Progenitor cell of endocrine pancreas (in vitro differentiated cells): ENCODE data around the gene SOD2. TPM values are rescaled to one million over a fixed set of nuclear protein-coding genes. Genes with fewer than 3 reads are reported as not detected.

Source experiments
- DNase-seq: peaks from one replicate; pipeline ENCODE4 v3.0.0; 2021; ENCODE audit warnings: low spot score; ENCODE audit not compliant: unreplicated experiment
- H3K27ac Mint-ChIP-seq: 2 replicates; pipeline ENCODE4 v1.8.0; 2021; ENCODE audit warnings: mild to moderate bottlenecking, moderate library complexity, mixed read lengths
- H3K27me3 Mint-ChIP-seq: 2 replicates; pipeline ENCODE4 v1.8.0; 2021; ENCODE audit warnings: mixed read lengths
- H3K36me3 Mint-ChIP-seq: 2 replicates; pipeline ENCODE4 v1.8.0; 2022; ENCODE audit warnings: mixed read lengths; ENCODE audit not compliant: insufficient read depth
- H3K4me1 Mint-ChIP-seq: 2 replicates; pipeline ENCODE4 v1.8.0; 2021; ENCODE audit warnings: low read depth, mixed read lengths
- H3K4me3 Mint-ChIP-seq: 2 replicates; pipeline ENCODE4 v1.8.0; 2021; ENCODE audit warnings: low read depth, mild to moderate bottlenecking, moderate library complexity, mixed read lengths
- H3K9me3 Mint-ChIP-seq: 2 replicates; pipeline ENCODE4 v1.8.0; 2021; ENCODE audit warnings: low read depth, mixed read lengths
- total RNA-seq: library from RNA; stranded (reverse); gene quantifications from 2 replicates; pipeline ENCODE4 v1.2.1, GENCODE V29; 2021
- TF ChIP-seq, protein P1 (sequence below): fragments of 200-600 bp; sonication (generic); IDR thresholded peaks from one replicate; pipeline ENCODE4 v1.5.0; 2021; ENCODE audit warnings: antibody characterized with exemption, mild to moderate bottlenecking; ENCODE audit not compliant: unreplicated experiment

SOD2 gene
- total RNA-seq, 1 donor from 2014 or later = 68.9 TPM

DNA sequence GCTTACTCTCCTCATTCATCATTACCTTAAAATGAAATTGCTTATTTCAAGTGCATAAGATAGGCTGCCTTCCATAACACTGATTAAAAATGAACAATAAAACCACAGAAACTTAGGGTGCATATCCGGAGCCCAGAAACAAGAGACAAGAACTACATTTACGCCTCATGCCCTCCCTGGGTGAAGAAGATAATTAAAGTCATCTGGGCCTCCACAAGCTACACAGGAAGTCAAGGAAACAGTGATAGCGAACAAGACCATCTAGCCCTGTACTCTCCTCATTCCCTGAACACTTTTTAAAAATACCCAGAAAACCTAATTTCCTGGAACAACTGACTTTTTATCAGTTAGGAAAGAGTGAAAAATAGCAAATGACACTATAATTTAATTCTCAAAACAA lies 6.3 kb downstream of the SOD2 start:
- Mint-ChIP-seq H3K27me3 (no peaks in the 10 kb centered on the region), H3K4me3 (no peak overlapping the region), H3K9me3 (no peaks in the 10 kb centered on the region), H3K36me3 (peaks cover 20% of the 10 kb centered on the region), H3K27ac (no peak overlapping the region), H3K4me1 (peaks cover 8% of the 10 kb centered on the region)
- DNase-seq = no peak
- TF ChIP-seq, protein P1, sequence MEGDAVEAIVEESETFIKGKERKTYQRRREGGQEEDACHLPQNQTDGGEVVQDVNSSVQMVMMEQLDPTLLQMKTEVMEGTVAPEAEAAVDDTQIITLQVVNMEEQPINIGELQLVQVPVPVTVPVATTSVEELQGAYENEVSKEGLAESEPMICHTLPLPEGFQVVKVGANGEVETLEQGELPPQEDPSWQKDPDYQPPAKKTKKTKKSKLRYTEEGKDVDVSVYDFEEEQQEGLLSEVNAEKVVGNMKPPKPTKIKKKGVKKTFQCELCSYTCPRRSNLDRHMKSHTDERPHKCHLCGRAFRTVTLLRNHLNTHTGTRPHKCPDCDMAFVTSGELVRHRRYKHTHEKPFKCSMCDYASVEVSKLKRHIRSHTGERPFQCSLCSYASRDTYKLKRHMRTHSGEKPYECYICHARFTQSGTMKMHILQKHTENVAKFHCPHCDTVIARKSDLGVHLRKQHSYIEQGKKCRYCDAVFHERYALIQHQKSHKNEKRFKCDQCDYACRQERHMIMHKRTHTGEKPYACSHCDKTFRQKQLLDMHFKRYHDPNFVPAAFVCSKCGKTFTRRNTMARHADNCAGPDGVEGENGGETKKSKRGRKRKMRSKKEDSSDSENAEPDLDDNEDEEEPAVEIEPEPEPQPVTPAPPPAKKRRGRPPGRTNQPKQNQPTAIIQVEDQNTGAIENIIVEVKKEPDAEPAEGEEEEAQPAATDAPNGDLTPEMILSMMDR = no peak

DNA sequence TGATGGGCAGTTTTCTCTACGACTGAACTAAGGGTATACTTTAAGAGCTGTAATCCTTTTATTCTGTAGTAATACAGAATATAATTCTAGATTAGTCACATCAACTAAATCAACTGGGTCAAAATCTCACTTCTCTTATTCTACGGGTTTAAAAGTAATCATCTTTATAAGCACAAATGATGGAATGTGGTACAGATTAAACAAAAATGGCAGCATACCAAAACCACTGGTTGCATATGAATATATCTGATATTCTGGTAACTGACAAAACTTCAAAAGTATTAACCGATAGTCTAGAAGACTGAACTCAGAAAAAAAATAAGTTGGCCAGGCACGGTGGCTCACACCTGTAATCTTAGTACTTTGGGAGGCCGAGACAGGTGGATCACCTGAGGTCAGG lies 7.0 kb downstream of the SOD2 start:
- peaks cover 3% of the 10 kb centered on the region for H3K4me1 Mint-ChIP-seq
- TF ChIP-seq, protein P1 = no peak
- DNase-seq = no peak
- no peaks in the 10 kb centered on the region for H3K9me3 Mint-ChIP-seq
- H3K4me3 Mint-ChIP-seq = no peak overlapping the region
- peak overlapping the region; percentile 27 for H3K27ac Mint-ChIP-seq
- peaks cover 20% of the 10 kb centered on the region for H3K36me3 Mint-ChIP-seq
- no peaks in the 10 kb centered on the region for H3K27me3 Mint-ChIP-seq

DNA sequence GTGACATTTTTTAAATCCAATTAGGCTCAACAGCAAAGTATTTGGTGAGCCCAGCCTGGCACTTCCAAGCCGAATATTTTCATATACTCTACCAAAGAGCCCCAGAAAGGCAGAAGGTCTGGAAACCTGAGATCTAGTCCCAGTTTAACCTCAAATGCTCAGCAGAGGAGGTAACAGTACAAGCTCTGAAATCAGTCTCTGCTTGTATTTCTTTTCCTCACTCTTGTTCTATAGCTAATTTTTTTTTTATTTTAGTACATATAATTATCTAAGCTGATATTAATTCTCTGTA lies 9.1 kb downstream of the SOD2 start:
- no peak for DNase-seq
- H3K36me3 Mint-ChIP-seq = peaks cover 19% of the 10 kb centered on the region
- H3K4me1 Mint-ChIP-seq = no peaks in the 10 kb centered on the region
- H3K27me3 Mint-ChIP-seq = no peaks in the 10 kb centered on the region
- TF ChIP-seq, protein P1 = no peak
- no peak overlapping the region for H3K27ac Mint-ChIP-seq
- no peaks in the 10 kb centered on the region for H3K9me3 Mint-ChIP-seq
- no peak overlapping the region for H3K4me3 Mint-ChIP-seq

GRCh38 chr6:159682810-159683209 lies 10.2 kb downstream of the SOD2 start:
- no peak overlapping the region for H3K4me3 Mint-ChIP-seq
- DNase-seq = no peak
- no peaks in the 10 kb centered on the region for H3K4me1 Mint-ChIP-seq
- no peaks in the 10 kb centered on the region for H3K27me3 Mint-ChIP-seq
- H3K36me3 Mint-ChIP-seq = peaks cover 16% of the 10 kb centered on the region
- H3K27ac Mint-ChIP-seq = no peak overlapping the region
- TF ChIP-seq, protein P1 = no peak
- H3K9me3 Mint-ChIP-seq = no peaks in the 10 kb centered on the region

DNA sequence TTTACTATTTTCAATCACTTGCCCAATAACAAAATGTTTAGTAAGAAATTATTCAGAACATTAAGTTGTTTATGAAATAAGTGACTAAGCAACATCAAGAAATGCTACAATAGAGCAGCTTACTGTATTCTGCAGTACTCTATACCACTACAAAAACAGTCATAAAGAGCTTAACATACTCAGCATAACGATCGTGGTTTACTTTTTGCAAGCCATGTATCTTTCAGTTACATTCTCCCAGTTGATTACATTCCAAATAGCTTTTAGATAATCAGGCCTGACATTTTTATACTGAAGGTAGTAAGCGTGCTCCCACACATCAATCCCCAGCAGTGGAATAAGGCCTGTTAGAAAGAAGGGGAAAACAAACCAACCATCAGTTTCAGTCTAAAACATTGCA lies 10.7 kb downstream of the SOD2 start:
- peaks cover 14% of the 10 kb centered on the region for H3K36me3 Mint-ChIP-seq
- no peak for DNase-seq
- no peaks in the 10 kb centered on the region for H3K9me3 Mint-ChIP-seq
- H3K4me1 Mint-ChIP-seq = no peaks in the 10 kb centered on the region
- H3K4me3 Mint-ChIP-seq = no peak overlapping the region
- H3K27ac Mint-ChIP-seq = no peak overlapping the region
- TF ChIP-seq, protein P1 = no peak
- H3K27me3 Mint-ChIP-seq = no peaks in the 10 kb centered on the region
